HL-60 (cell line): Measurements from ENCODE around the gene GOLIM4.
"Not testable (repeated sequence)": the region's sequence is repeated elsewhere in the genome, so short reads cannot be mapped to it uniquely, and the experiment has no call there.

ENCODE experiments used
- DNase-seq, 2 experiments: peaks; one replicate each; pipeline ENCODE4 v3.0.0-alpha.2; 2010 to 2020; ENCODE audit warnings: low read depth in 1 of 2, low spot score in 1 of 2
- H3K27ac ChIP-seq: fragments of 250-450 bp; sonication (Bioruptor Pico); replicated peaks from 2 replicates; pipeline ENCODE4 v1.5.1; 2020; ENCODE audit warnings: mild to moderate bottlenecking, moderate library complexity
- H3K27me3 ChIP-seq: fragments of 250-450 bp; sonication (Bioruptor Pico); 2 replicates; pipeline ENCODE4 v1.5.1; 2021; ENCODE audit warnings: mild to moderate bottlenecking, moderate library complexity; ENCODE audit not compliant: insufficient read depth, poor library complexity, severe bottlenecking
- H3K4me3 ChIP-seq: replicated peaks from 2 replicates; pipeline ENCODE4 v1.5.1; 2011; ENCODE audit warnings: mild to moderate bottlenecking, control low read depth, low read length; ENCODE audit not compliant: insufficient read depth
- CTCF ChIP-seq: IDR thresholded peaks from one replicate; pipeline ENCODE4 v1.5.1; 2011; ENCODE audit warnings: low read length, control low read depth, inconsistent platforms; ENCODE audit not compliant: insufficient read depth
- GABPA ChIP-seq: IDR thresholded peaks from 2 replicates; pipeline ENCODE4 v1.6.1; 2012; ENCODE audit warnings: low read depth
- POLR2AphosphoS5 ChIP-seq: IDR thresholded peaks from 2 replicates; pipeline ENCODE4 v1.6.1; 2012; ENCODE audit warnings: low read depth
- REST ChIP-seq: IDR thresholded peaks from 2 replicates; pipeline ENCODE4 v1.6.1; 2012; ENCODE audit warnings: low read depth; ENCODE audit not compliant: insufficient replicate concordance
- SPI1 ChIP-seq: IDR thresholded peaks from 2 replicates; pipeline ENCODE4 v1.6.1; 2012; ENCODE audit warnings: low read depth, mild to moderate bottlenecking, borderline replicate concordance

GOLIM4 gene

GRCh38 chr3:168024537-168024941 lies 71.2 kb downstream of the GOLIM4 start:
- peak in 1 of 2 experiments; percentile 16 for DNase-seq
- Histone ChIP-seq H3K27me3 (no peaks in the 10 kb centered on the region), H3K27ac (no peak overlapping the region), H3K4me3 (no peak overlapping the region)
- TF ChIP-seq POLR2AphosphoS5 (no peak), SPI1 (no peak), REST (no peak), GABPA (no peak), CTCF (no peak)

GRCh38 chr3:168021737-168022450 lies 73.8 kb downstream of the GOLIM4 start:
- H3K27me3 ChIP-seq: no peaks in the 10 kb centered on the region
- DNase-seq: no peak
- TF ChIP-seq GABPA (no peak), SPI1 (no peak), POLR2AphosphoS5 (no peak), REST (no peak), CTCF (no peak)
- H3K4me3 ChIP-seq: no peak overlapping the region
- no peak overlapping the region for H3K27ac ChIP-seq

GRCh38 chr3:168011280-168011679 lies 84.4 kb downstream of the GOLIM4 start:
- not testable (repeated sequence) for H3K27ac ChIP-seq, DNase-seq, H3K27me3 ChIP-seq, H3K4me3 ChIP-seq

- no peak for TF ChIP-seq SPI1
- no peak for TF ChIP-seq CTCF
- no peak for TF ChIP-seq POLR2AphosphoS5
- TF ChIP-seq REST: no peak
- no peak for TF ChIP-seq GABPA
- no peak overlapping the region for H3K4me3 ChIP-seq
- no peak for DNase-seq
- H3K27me3 ChIP-seq: no peaks in the 10 kb centered on the region
- H3K27ac ChIP-seq: no peak overlapping the region
These were observed 89.1 kb downstream of the GOLIM4 start for GRCh38 chr3:168006584-168006983.
